ENCODE data around the gene OTOG.

DNA sequence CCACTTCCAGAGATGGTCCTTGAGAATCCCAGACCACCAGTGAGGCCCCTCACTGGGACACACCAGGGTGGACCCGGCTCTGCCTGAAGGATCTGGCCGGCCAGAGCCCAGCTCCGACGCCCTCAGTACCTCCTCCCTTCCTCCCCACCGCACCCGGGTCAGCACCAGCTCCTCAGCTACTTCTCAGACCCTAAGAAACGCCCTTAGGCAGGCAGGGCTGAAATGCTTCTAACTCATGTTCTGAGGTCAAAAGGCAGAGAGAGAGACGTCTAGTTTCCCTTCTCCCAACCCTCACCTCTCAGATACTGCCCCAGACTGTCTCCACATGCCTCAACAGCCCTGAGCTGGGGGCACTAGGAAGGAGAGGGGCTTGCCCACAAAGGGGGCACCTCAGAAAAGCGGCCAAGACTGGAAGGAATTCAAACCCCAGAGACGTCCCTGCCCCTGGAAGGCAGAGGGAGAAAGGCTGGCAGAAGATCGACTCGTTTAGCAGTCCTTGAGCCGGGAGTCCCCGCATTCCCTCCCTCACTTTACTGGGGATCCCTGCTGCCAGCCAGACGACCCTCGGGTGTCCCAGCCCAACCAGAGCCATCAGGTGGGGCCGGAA, 3.4 kb upstream of the OTOG start:
- TF ChIP-seq, protein P1, sequence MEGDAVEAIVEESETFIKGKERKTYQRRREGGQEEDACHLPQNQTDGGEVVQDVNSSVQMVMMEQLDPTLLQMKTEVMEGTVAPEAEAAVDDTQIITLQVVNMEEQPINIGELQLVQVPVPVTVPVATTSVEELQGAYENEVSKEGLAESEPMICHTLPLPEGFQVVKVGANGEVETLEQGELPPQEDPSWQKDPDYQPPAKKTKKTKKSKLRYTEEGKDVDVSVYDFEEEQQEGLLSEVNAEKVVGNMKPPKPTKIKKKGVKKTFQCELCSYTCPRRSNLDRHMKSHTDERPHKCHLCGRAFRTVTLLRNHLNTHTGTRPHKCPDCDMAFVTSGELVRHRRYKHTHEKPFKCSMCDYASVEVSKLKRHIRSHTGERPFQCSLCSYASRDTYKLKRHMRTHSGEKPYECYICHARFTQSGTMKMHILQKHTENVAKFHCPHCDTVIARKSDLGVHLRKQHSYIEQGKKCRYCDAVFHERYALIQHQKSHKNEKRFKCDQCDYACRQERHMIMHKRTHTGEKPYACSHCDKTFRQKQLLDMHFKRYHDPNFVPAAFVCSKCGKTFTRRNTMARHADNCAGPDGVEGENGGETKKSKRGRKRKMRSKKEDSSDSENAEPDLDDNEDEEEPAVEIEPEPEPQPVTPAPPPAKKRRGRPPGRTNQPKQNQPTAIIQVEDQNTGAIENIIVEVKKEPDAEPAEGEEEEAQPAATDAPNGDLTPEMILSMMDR (IDR thresholded peaks at IDR 0.05): no peak
- TF ChIP-seq EZH2 (IDR thresholded peaks at IDR 0.05; ENCODE audit: borderline replicate concordance, insufficient read depth, low read depth, low read length, poor library complexity, severe bottlenecking): no peak
